ENCODE measurements around the gene XRCC1.

- TF ChIP-seq, protein P1, sequence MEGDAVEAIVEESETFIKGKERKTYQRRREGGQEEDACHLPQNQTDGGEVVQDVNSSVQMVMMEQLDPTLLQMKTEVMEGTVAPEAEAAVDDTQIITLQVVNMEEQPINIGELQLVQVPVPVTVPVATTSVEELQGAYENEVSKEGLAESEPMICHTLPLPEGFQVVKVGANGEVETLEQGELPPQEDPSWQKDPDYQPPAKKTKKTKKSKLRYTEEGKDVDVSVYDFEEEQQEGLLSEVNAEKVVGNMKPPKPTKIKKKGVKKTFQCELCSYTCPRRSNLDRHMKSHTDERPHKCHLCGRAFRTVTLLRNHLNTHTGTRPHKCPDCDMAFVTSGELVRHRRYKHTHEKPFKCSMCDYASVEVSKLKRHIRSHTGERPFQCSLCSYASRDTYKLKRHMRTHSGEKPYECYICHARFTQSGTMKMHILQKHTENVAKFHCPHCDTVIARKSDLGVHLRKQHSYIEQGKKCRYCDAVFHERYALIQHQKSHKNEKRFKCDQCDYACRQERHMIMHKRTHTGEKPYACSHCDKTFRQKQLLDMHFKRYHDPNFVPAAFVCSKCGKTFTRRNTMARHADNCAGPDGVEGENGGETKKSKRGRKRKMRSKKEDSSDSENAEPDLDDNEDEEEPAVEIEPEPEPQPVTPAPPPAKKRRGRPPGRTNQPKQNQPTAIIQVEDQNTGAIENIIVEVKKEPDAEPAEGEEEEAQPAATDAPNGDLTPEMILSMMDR (IDR thresholded peaks at IDR 0.05 in 4 of 5, conservative IDR thresholded peaks at IDR 0.05 in 1 of 5): no peak
- no peak for TF ChIP-seq POLR2A (IDR thresholded peaks at IDR 0.05)
These were observed 31.2 kb downstream of the XRCC1 start for GRCh38 chr19:43544077-43544476.
